GM20000 (cell line): Measurements from ENCODE around the gene PCARE.

Experiments
- DNase-seq: peaks from one replicate; pipeline ENCODE4 v3.0.0; 2012; ENCODE audit warnings: low spot score
- TF ChIP-seq, protein P1 (sequence below): IDR thresholded peaks from 2 replicates; pipeline ENCODE4 v1.5.1; 2012; ENCODE audit warnings: mild to moderate bottlenecking, control low read depth; ENCODE audit errors: extremely low read depth, missing control alignments

Gene PCARE

DNA sequence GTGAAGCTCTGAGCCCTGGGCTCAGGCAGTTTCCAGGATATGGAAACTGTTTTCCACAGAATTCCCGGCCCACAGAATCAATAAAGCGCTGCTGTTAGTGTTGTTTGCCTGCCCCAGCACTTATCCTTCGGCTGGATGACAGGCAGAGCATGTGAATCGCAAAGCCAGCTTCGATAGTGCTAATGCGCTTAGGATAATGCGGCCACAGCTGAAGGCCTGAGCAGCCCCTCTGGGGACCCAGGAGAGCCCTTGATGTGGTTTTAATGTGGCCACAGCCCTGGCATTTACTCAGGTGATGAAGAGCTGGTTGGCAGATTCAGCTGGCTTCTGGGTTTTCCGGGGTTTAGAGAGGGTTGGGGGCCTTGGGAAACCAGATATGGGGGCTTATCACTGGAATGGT, 23.7 kb downstream of the PCARE start:
- no peak for DNase-seq
- TF ChIP-seq, protein P1, sequence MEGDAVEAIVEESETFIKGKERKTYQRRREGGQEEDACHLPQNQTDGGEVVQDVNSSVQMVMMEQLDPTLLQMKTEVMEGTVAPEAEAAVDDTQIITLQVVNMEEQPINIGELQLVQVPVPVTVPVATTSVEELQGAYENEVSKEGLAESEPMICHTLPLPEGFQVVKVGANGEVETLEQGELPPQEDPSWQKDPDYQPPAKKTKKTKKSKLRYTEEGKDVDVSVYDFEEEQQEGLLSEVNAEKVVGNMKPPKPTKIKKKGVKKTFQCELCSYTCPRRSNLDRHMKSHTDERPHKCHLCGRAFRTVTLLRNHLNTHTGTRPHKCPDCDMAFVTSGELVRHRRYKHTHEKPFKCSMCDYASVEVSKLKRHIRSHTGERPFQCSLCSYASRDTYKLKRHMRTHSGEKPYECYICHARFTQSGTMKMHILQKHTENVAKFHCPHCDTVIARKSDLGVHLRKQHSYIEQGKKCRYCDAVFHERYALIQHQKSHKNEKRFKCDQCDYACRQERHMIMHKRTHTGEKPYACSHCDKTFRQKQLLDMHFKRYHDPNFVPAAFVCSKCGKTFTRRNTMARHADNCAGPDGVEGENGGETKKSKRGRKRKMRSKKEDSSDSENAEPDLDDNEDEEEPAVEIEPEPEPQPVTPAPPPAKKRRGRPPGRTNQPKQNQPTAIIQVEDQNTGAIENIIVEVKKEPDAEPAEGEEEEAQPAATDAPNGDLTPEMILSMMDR: no peak

- DNase-seq: no peak
- TF ChIP-seq, protein P1: no peak
Measured at GRCh38 chr2:29047083-29047845, 27.1 kb downstream of the PCARE start.

GRCh38 chr2:29046321-29046720, 28.0 kb downstream of the PCARE start:
- TF ChIP-seq, protein P1: no peak
- DNase-seq: no peak

DNA sequence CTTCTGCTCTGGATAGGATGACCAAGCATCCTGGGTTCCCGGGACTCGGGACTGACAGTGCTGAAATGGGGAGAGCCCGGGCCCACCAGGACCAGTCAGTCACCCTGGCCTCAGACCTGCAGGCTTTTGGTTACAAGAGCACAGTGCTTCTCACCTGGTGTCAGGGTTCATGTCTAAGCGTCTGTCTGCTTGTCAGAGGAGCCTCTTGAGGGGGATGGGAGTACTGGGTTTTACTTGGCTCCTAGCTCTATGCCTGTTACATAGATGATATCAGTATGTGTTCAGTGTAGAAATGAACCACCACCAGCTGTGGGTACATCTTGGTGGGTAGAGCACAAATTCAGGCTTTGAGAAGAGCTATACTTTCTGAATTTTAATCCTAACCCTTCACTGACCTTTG, 29.9 kb downstream of the PCARE start:
- TF ChIP-seq, protein P1: no peak
- no peak for DNase-seq

DNA sequence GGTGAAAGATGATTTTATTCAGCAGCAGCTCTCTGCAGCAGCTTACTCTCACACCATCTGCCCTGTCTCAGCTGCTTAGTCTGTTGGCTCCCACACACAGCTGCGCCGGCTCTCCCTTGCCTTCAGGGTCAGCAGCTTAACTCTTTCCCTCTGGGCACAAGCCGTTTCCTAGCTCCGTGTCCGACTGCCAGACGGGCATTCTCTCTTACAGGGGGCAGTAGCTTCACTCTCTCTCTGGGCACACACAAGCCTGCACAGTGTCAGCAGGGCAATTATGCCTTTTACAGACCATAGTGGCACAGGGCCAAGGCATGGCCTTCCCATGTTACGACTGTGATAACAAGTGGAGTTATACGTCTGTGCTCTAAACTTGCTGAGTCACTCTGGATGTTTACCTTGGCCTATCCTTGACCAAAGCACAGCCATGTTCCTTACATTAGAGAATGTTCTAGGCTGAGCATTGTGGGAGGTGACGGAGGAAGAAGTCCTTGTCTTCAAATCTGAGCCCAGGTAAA, 31.7 kb downstream of the PCARE start:
- TF ChIP-seq, protein P1: no peak
- DNase-seq: no peak

DNA sequence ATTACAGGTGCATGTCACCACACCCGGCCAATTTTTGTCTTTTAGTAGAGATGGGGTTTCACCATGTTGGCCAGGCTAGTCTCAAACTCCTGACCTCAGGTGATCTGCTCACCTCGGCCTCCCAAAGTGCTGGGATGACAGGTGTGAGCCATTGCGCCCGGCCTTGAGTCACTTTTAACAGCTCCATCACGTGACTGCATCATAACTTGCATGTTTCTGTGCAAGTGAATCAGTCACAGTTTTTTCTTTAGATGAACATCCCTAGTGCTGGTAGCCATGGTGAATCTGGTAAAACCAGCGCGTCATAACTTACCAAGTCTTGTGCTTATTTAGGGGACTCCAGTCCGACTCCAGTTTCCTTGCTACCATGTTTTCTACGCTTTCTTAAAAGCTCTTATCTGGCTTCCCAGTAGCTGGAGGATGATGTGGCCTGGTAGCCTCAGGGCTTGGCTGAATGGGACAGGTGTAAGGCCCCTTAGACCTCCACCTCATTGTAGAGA, 33.1 kb downstream of the PCARE start:
- TF ChIP-seq, protein P1: no peak
- DNase-seq: no peak

DNA sequence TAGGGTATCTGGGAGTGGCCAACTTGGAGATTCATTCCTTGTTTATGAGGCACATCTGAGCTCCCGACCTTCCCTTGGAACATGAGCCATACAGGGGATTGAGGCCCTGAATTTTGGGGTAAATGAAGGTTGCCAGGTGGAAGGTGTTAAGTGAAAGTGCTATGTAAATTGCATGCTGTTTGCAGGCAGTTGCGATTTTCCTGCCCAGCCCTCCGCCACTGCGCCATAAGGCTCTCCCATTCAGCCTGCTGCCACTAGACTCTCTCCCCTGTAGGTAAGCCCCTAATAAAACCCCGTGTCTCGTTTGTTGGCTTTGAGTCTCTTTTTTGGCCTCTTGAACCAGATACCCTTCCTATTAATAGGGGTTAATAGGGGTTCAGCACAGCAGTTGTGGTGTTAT, 33.8 kb downstream of the PCARE start:
- TF ChIP-seq, protein P1: no peak
- no peak for DNase-seq
